DMS153 (cell line): ENCODE measurements around the gene TTC28.
"Not testable (repeated sequence)": the region's sequence is repeated elsewhere in the genome, so short reads cannot be mapped to it uniquely, and the experiment has no call there.

Experiments
- DNase-seq: peaks from one replicate; lab custom pipeline; 2025; lab: John Stamatoyannopoulos, UW

TTC28 gene

DNA sequence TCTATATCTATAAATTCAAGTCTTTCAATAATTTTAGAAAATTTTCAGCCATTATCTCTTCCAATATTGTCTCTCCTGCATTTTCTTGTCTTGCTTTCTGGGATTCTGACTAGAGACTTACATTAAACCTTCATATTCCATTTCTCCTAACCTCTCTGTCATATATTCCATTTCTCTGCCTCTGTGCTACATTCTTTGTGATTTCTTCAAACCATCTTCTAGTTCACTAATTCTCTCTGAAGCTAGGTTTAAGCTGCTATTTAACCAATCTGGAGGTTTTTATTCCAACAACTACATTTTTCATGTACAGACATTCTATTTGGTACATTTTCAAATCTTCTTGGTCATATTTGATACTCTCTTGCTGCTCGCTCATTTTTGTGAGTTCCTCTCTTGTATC lies 122.5 kb downstream of the TTC28 start:
- DNase-seq, result no peak

DNA sequence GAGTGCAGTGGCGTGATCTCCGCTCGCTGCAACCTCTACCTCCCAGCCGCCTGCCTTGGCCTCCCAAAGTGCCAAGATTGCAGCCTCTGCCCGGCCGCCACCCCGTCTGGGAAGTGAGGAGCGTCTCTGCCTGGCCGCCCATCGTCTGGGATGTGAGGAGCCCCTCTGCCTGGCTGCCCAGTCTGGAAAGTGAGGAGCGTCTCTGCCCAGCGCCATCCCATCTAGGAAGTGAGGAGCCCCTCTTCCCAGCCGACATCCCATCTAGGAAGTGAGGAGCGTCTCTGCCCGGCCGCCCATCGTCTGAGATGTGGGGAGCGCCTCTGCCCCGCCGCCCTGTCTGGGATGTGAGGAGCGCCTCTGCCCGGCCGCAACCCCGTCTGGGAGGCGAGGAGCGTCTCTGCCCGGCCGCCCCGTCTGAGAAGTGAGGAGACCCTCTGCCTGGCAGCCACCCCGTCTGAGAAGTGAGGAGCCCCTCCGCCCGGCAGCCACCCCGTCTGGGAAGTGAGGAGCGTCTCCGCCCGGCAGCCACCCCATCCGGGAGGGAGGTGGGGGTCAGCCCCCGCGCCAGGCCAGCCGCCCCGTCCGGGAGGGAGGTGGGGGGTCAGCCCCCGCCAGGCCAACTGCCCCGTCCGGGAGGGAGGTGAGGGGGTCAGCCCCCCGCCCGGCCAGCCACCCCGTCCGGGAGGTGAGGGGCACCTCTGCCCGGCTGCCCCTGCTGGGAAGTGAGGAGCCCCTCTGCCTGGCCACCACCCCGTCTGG lies 126.4 kb downstream of the TTC28 start:
- DNase-seq, result not testable (repeated sequence)

- no peak for DNase-seq
These were observed 131.2 kb downstream of the TTC28 start for GRCh38 chr22:28548406-28548805.

- DNase-seq, result no peak
These were observed 132.4 kb downstream of the TTC28 start for GRCh38 chr22:28547132-28547842.

- DNase-seq, result no peak
These were observed 135.2 kb downstream of the TTC28 start for GRCh38 chr22:28544431-28544868.

DNA sequence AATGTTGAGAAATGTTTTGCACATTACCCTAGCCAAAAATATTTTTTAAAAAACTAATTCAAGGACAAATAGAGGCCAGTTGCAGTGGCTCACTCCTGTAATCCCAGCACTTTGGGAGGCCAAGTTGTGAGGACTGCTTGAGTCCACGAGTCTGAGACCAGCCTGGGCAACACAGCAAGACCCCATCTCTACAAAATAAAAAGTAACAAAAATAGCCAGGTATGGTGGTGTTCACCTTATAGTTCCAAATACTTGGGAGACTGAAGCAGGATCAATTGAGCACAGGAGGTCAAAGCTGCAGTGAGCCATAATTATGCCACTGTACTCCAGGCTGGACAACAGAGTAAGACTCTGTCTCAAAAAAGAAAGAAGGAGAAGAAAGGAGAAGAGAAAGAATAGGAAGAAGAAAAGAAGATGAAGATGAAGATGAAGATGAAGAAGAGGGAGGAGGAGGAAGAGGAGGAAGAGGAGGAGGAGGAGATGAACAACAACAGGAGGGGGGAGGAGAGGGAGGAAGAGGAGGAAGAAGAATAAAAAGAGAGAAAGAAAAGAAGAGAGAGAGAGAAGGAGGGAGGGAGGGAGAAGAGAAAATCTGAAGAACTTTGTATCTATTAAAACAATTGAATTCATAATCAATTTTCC lies 136.5 kb downstream of the TTC28 start:
- DNase-seq, result no peak

DNA sequence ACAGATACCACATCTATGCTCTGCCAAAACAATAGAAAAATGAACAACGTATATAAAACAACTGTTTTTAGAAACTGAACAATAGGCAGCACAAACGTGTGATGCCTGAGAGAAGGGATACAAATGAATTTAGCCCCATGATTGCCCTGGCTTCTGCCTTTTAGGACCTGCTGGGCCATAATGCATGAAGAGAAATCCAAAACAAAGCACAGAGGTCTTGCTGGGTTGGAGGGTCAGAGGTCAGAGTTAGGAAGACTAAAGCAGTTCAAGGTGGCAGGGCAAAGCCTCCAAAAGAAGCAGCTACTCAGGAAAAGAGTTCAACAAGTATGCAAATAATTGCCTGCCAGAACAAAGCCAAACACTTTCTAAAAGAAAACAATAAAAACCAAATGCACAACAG lies 138.5 kb downstream of the TTC28 start:
- no peak for DNase-seq

GRCh38 chr22:28538922-28539321 lies 140.7 kb downstream of the TTC28 start:
- DNase-seq, result no peak

GRCh38 chr22:28530565-28530964 lies 149.1 kb downstream of the TTC28 start:
- not testable (repeated sequence) for DNase-seq

GRCh38 chr22:28529144-28529543 lies 150.5 kb downstream of the TTC28 start:
- DNase-seq, result not testable (repeated sequence)

- DNase-seq, result no peak
These were observed 158.2 kb downstream of the TTC28 start for GRCh38 chr22:28521451-28521850.

DNA sequence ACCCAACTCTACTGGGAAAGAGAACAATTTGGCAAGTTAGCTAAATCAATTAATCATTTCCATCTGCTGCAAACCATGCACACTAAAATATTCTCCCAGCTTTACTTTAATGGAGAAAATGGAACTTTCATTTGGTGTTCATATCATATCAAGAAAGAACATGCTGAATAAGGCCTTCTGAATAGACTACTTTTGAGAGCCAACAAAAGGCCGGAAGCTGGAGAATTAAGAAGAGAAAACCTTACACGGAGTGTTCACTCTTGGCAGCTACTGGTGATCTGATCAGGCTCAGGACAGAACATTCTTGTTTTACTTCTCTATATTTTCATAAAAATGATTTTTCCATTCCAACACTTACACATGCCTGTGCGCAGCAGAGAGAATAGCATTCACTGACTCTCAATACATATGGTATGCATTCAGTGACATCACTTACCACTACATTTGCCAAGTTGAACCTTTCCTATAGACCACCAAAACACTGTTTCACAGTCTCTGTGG lies 165.3 kb downstream of the TTC28 start:
- DNase-seq, result no peak

DNA sequence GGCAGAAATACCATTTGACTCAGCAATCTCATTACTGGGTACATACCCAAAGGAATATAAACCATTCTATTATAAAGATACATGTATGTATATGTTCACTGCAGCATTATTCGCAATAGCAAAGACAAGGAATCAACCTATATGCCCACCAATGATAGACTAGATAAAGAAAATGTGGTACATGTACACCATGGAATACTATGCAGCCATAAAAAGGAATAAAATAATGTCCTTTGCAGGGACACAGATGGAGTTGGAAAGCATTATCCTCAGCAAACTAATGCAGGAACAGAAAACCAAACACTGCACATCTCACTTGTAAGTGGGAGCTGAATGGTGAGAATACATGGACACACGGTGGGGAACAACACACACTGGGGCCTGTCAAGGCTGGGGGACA lies 167.3 kb downstream of the TTC28 start:
- DNase-seq, result not testable (repeated sequence)

DNA sequence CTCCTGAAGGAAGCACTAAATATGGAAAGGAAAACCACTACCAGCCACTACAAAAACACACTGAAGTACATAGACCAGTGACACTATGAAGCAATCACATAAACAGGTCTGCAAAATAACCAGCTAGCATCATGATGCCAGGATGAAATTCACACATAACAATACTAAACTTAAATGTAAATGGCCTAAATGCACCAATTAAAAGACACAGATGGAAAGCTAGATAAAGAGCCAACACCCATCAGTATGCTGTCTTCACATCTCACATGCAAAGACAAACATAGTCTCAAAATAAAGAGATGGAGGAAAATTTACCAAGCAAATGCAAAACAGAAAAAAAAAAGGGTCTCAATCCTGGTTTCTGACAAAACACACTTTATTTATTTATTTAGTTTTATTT lies 171.7 kb downstream of the TTC28 start:
- DNase-seq, result no peak

GRCh38 chr22:28506150-28506535 lies 173.5 kb downstream of the TTC28 start:
- no peak for DNase-seq

DNA sequence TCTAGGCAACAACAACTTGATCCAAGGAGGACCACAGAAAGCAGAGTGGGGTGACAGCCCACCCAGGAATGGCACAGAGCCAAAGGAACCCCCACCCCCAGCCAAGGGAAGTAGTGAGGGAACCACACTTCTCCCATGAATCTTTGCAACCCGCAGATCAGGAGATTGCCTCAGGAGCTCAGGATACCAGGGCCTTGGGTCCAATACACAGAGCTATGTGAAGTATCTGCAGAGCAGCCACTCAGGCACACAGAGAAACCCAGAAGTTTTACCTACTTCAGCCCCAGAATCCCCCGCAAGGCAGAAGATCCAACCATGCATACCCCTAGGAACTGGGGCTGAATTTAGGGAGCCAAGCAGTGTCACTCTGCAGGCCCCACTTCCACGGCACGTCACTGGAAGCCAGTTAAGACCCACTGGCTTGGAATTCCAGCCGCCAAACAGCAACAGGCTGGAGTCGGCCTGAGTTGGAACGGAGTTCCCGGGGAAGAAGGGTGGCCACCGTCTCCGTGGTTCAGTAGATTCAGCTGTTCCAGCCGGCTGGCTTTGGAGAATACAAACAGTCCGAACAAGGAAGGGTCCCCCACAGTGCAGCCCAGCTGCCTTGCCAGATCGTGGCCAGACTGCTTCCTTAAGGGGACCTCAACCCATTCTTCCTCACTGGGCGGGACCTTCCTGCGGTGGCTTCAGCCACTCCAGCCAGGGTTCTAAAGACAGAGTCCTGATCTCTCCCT lies 174.1 kb downstream of the TTC28 start:
- no peak for DNase-seq

GRCh38 chr22:28500006-28500405 lies 179.6 kb downstream of the TTC28 start:
- no peak for DNase-seq

GRCh38 chr22:28498044-28498443 lies 181.6 kb downstream of the TTC28 start:
- no peak for DNase-seq

DNA sequence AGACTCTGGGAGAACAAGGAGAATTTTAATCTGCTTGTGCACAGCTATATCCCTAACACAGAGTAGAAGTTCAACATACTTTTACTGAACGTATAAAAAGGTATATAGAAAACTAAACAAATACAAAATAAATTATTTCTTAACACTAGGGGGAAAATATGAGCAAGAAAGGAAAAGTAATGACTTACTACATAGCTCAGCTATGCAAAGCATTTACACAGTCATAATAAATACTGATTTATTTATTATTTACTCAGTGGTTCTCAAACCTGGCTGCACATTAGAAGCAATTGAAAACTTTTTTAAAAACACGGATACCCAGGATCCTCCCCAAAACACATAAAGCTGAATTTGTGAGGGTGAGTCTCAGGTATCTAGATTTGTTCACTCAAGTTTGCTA lies 182.5 kb downstream of the TTC28 start:
- no peak for DNase-seq

DNA sequence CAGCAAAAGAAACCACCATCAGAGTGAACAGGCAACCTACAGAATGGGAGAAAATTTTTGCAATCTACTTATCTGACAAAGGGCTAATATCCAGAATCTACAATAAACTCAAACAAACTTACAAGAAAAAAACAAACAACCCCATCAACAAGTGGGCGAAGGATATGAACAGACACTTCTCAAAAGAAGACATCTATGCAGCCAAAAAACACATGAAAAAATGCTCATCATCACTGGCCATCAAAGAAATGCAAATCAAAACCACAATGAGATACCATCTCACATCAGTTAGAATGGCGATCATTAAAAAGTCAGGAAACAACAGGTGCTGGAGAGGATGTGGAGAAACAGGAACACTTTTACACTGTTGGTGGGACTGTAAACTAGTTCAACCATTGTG lies 188.4 kb downstream of the TTC28 start:
- DNase-seq, result not testable (repeated sequence)

- DNase-seq, result no peak
These were observed 190.8 kb downstream of the TTC28 start for GRCh38 chr22:28488825-28489224.

- no peak for DNase-seq
These were observed 195.0 kb downstream of the TTC28 start for GRCh38 chr22:28484662-28485061.
